Neuronal stem cell (in vitro differentiated cells): ENCODE data around the gene ANKRA2.

ENCODE experiments used
- DNase-seq: peaks from one replicate; pipeline ENCODE4 v3.0.0-alpha.2; 2013; ENCODE audit warnings: low spot score
- H2AFZ ChIP-seq: one replicate; pipeline ENCODE4 v1.6.1; 2013; ENCODE audit warnings: mild to moderate bottlenecking, low read length, inconsistent platforms
- H2AK5ac ChIP-seq: 2 replicates; pipeline ENCODE4 v1.6.1; 2013; ENCODE audit warnings: low read depth, mild to moderate bottlenecking, inconsistent platforms, low read length, moderate library complexity, mixed read lengths
- H2BK120ac ChIP-seq: 2 replicates; pipeline ENCODE4 v1.6.1; 2013; ENCODE audit warnings: low read depth, mild to moderate bottlenecking, inconsistent platforms, low read length, moderate library complexity, mixed read lengths
- H2BK12ac ChIP-seq: one replicate; pipeline ENCODE4 v1.6.1; 2013; ENCODE audit warnings: low read length, inconsistent platforms
- H2BK15ac ChIP-seq: 2 replicates; pipeline ENCODE4 v1.6.1; 2013; ENCODE audit warnings: mild to moderate bottlenecking, low read length, inconsistent platforms, mixed read lengths
- H2BK5ac ChIP-seq: one replicate; pipeline ENCODE4 v1.6.1; 2013; ENCODE audit warnings: inconsistent platforms, mild to moderate bottlenecking, low read length, moderate library complexity
- H3K14ac ChIP-seq: one replicate; pipeline ENCODE4 v1.6.1; 2013; ENCODE audit warnings: low read length, inconsistent platforms
- H3K18ac ChIP-seq: 2 replicates; pipeline ENCODE4 v1.6.1; 2013; ENCODE audit warnings: low read length, inconsistent platforms
- H3K23ac ChIP-seq: 2 replicates; pipeline ENCODE4 v1.6.1; 2013; ENCODE audit warnings: low read depth, mild to moderate bottlenecking, mixed read lengths, low read length, inconsistent platforms; ENCODE audit not compliant: poor library complexity
- H3K27ac ChIP-seq: replicated peaks from 3 replicates; pipeline ENCODE4 v1.5.1; 2013; ENCODE audit warnings: low read length, inconsistent platforms
- H3K27me3 ChIP-seq, 3 experiments: 2 replicates each; pipeline ENCODE4 v1.6.1; 2013; ENCODE audit warnings: low read length in 3 of 3, mild to moderate bottlenecking in 2 of 3, inconsistent platforms in 1 of 3, low read depth in 1 of 3, mixed read lengths in 1 of 3, moderate library complexity in 1 of 3; ENCODE audit not compliant: control insufficient read depth in 3 of 3, insufficient read depth in 3 of 3
- H3K36me3 ChIP-seq, 2 donors: replicated peaks in 1 of 2; 2 replicates each; pipeline ENCODE4 v1.6.1; 2013; ENCODE audit warnings: low read length in 2 of 2; ENCODE audit not compliant: control insufficient read depth in 2 of 2, insufficient read depth in 2 of 2
- H3K4ac ChIP-seq: 2 replicates; pipeline ENCODE4 v1.6.1; 2013; ENCODE audit warnings: inconsistent platforms, mild to moderate bottlenecking, low read length, moderate library complexity
- H3K4me1 ChIP-seq, 2 donors: 1 replicate in 1 of 2; 2 replicates in 1 of 2; pipeline ENCODE4 v1.6.1; 2013; ENCODE audit warnings: low read length in 2 of 2, low read depth in 1 of 2; ENCODE audit not compliant: control insufficient read depth in 2 of 2, insufficient read depth in 1 of 2
- H3K4me2 ChIP-seq: one replicate; pipeline ENCODE4 v1.6.1; 2013; ENCODE audit warnings: mild to moderate bottlenecking, low read length, inconsistent platforms; ENCODE audit not compliant: insufficient read depth, poor library complexity, severe bottlenecking
- H3K4me3 ChIP-seq, 2 donors: 2 replicates each; pipeline ENCODE4 v1.5.1; 2013; ENCODE audit warnings: low read length in 2 of 2, mild to moderate bottlenecking in 2 of 2, inconsistent platforms in 1 of 2, moderate library complexity in 1 of 2
- H3K79me1 ChIP-seq: one replicate; pipeline ENCODE4 v1.6.1; 2013; ENCODE audit warnings: low read depth, mild to moderate bottlenecking, inconsistent platforms, low read length, moderate library complexity
- H3K9ac ChIP-seq: one replicate; pipeline ENCODE4 v1.6.1; 2013; ENCODE audit warnings: mild to moderate bottlenecking, low read depth, low read length, inconsistent platforms; ENCODE audit not compliant: poor library complexity
- H3K9me3 ChIP-seq, 2 donors: replicated peaks in 1 of 2; 2 replicates each; pipeline versions ENCODE3 to v1.6.1; 2013; ENCODE audit warnings: low read length in 2 of 2, mild to moderate bottlenecking in 2 of 2, inconsistent platforms in 1 of 2, low read depth in 1 of 2, mixed read lengths in 1 of 2, moderate library complexity in 1 of 2; ENCODE audit not compliant: control insufficient read depth in 2 of 2, insufficient read depth in 1 of 2
- H4K8ac ChIP-seq: one replicate; pipeline ENCODE4 v1.6.1; 2013; ENCODE audit warnings: low read depth, mild to moderate bottlenecking, inconsistent platforms, low read length, moderate library complexity
- H4K91ac ChIP-seq: one replicate; pipeline ENCODE4 v1.6.1; 2013; ENCODE audit warnings: low read length, low read depth, mild to moderate bottlenecking, inconsistent platforms; ENCODE audit not compliant: poor library complexity
- WGBS, 2 donors: extraction: QIAGEN DNeasy Blood & Tissue Kit; methylation state at CpG; one replicate each; pipeline ENCODE4 v1.1.7; 2013; ENCODE audit warnings: missing lambda C conversion rate in 2 of 2, mixed read lengths in 1 of 2; ENCODE audit not compliant: insufficient read length in 2 of 2, insufficient replicate concordance in 1 of 2; ENCODE audit errors: extremely low coverage in 2 of 2; 5-methylcytosine and 5-hydroxymethylcytosine counted together

The ANKRA2 gene

DNA sequence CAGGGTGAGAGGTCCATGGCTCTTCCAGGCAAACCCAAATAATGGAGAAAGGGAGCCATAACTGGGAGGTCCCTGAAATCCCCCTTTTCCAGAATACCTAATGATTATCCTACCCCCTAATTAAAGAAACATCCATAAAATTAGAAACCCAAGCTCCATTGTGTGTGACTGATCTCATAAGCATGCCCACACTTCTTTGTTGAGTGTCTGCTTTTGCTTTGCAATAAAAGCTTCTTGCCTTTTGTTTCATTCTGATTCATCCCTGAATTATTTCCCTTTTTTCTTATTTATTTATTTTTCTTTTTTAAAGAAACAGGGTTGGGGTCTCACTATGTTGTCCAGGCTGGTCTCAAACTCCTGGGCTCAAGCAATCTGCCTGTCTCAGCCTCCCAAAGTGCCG lies 34.1 kb downstream of the ANKRA2 start:
- Histone ChIP-seq H3K4me1 (no peaks in the 10 kb centered on the region), H3K9me3 (no peaks in the 10 kb centered on the region), H3K4me2 (no peak overlapping the region), H2BK120ac (no peak overlapping the region), H3K36me3 (no peaks in the 10 kb centered on the region), H3K23ac (no peak overlapping the region), H2BK12ac (no peak overlapping the region), H3K4ac (no peak overlapping the region), H3K79me1 (no peaks in the 10 kb centered on the region), H2AFZ (no peak overlapping the region), H4K91ac (no peak overlapping the region), H3K9ac (no peak overlapping the region), H2BK5ac (no peak overlapping the region), H3K27me3 (peaks cover 0 to 39% (median 0%) of the 10 kb centered on the region in 3 experiments), H3K4me3 (no peak overlapping the region), H2BK15ac (no peak overlapping the region), H3K18ac (no peak overlapping the region), H4K8ac (no peak overlapping the region), H2AK5ac (no peak overlapping the region), H3K14ac (no peak overlapping the region), H3K27ac (no peak overlapping the region)
- DNase-seq: no peak
- WGBS, 2 donors: no CpG with 5 or more reads among the region's 1 CpG

- H3K27me3 ChIP-seq: peaks cover 0 to 41% (median 0%) of the 10 kb centered on the region in 3 experiments
- no peak overlapping the region for H3K4me2 ChIP-seq
- H3K79me1 ChIP-seq: no peaks in the 10 kb centered on the region
- DNase-seq: no peak
- no peak overlapping the region for H3K27ac ChIP-seq
- H2BK15ac ChIP-seq: no peak overlapping the region
- no peak overlapping the region for H2BK120ac ChIP-seq
- H3K4ac ChIP-seq: no peak overlapping the region
- H2BK5ac ChIP-seq: no peak overlapping the region
- no peak overlapping the region for H3K14ac ChIP-seq
- no CpG with 5 or more reads among the region's 1 CpG for WGBS, 2 donors
- H3K9ac ChIP-seq: no peak overlapping the region
- H3K36me3 ChIP-seq: no peaks in the 10 kb centered on the region
- H2AFZ ChIP-seq: no peak overlapping the region
- no peak overlapping the region for H2BK12ac ChIP-seq
- H3K23ac ChIP-seq: no peak overlapping the region
- H3K4me1 ChIP-seq: no peaks in the 10 kb centered on the region
- H3K4me3 ChIP-seq: no peak overlapping the region
- no peaks in the 10 kb centered on the region for H3K9me3 ChIP-seq
- no peak overlapping the region for H3K18ac ChIP-seq
- no peak overlapping the region for H4K91ac ChIP-seq
- no peak overlapping the region for H4K8ac ChIP-seq
- H2AK5ac ChIP-seq: no peak overlapping the region
Observed at GRCh38 chr5:73529081-73529480, 36.4 kb downstream of the ANKRA2 start.

DNA sequence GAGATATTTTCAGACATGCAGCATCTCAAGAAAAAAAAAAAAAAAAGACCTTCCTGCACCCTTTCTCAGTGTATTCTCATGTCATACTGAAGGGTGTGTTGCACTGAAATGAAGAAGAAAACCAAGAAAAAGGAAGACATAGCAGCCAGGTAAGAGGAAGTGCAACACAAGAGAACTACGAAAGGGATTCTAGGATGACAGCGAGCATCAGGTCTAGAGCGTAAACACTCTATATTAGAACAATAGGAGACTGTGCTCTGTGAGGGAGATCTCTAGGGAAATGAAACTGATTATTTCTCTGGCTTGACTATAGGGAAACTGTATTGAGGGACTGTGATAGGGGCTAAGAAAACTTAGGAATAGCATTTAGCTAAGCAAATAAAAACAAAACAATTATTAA lies 37.2 kb downstream of the ANKRA2 start:
- H3K36me3 ChIP-seq: no peaks in the 10 kb centered on the region
- no peak overlapping the region for H2AFZ ChIP-seq
- no peaks in the 10 kb centered on the region for H3K4me1 ChIP-seq
- H2BK5ac ChIP-seq: no peak overlapping the region
- H2BK12ac ChIP-seq: no peak overlapping the region
- no peak overlapping the region for H3K4me2 ChIP-seq
- H3K18ac ChIP-seq: no peak overlapping the region
- no peak overlapping the region for H2BK120ac ChIP-seq
- no peak overlapping the region for H3K14ac ChIP-seq
- no peak overlapping the region for H3K27ac ChIP-seq
- no peak overlapping the region for H3K4ac ChIP-seq
- no peaks in the 10 kb centered on the region for H3K9me3 ChIP-seq
- peaks cover 0 to 41% (median 0%) of the 10 kb centered on the region in 3 experiments for H3K27me3 ChIP-seq
- no peak overlapping the region for H3K9ac ChIP-seq
- H2BK15ac ChIP-seq: no peak overlapping the region
- H4K8ac ChIP-seq: no peak overlapping the region
- no peak overlapping the region for H2AK5ac ChIP-seq
- no peak overlapping the region for H3K4me3 ChIP-seq
- no peak overlapping the region for H4K91ac ChIP-seq
- no peaks in the 10 kb centered on the region for H3K79me1 ChIP-seq
- WGBS, 2 donors: no CpG with 5 or more reads among the region's 3 CpGs
- no peak for DNase-seq
- no peak overlapping the region for H3K23ac ChIP-seq

- no CpG with 5 or more reads among the region's 3 CpGs for WGBS, 2 donors
Observed at GRCh38 chr5:73525606-73526203, 39.7 kb downstream of the ANKRA2 start.

More at GRCh38 chr5:73525606-73526203, 39.7 kb downstream of the ANKRA2 start:
- H4K8ac ChIP-seq: no peak overlapping the region
- H3K4me1 ChIP-seq: no peaks in the 10 kb centered on the region
- H3K4ac ChIP-seq: no peak overlapping the region
- H3K27ac ChIP-seq: no peak overlapping the region
- no peak overlapping the region for H3K18ac ChIP-seq
- H2BK120ac ChIP-seq: no peak overlapping the region
- H3K14ac ChIP-seq: no peak overlapping the region
- peaks cover 0 to 40% (median 0%) of the 10 kb centered on the region in 3 experiments for H3K27me3 ChIP-seq
- no peak overlapping the region for H2AFZ ChIP-seq
- H3K79me1 ChIP-seq: no peaks in the 10 kb centered on the region
- H3K23ac ChIP-seq: no peak overlapping the region
- no peak overlapping the region for H2BK12ac ChIP-seq
- no peak overlapping the region for H2BK5ac ChIP-seq
- no peak overlapping the region for H2AK5ac ChIP-seq
- no peak overlapping the region for H2BK15ac ChIP-seq
- no peak overlapping the region for H3K9ac ChIP-seq
- no peaks in the 10 kb centered on the region for H3K36me3 ChIP-seq
- no peak overlapping the region for H4K91ac ChIP-seq
- no peak for DNase-seq
- H3K4me2 ChIP-seq: no peak overlapping the region
- H3K9me3 ChIP-seq: no peaks in the 10 kb centered on the region
- no peak overlapping the region for H3K4me3 ChIP-seq
